GM18870 (cell line): ENCODE results near the gene PLSCR4.

ENCODE experiments used
- ATAC-seq: cut with Tn5 transposase; IDR thresholded peaks from one replicate; pipeline ENCODE4 v1.9.1; 2021; ENCODE audit warnings: moderate library complexity; ENCODE audit not compliant: unreplicated experiment

Gene PLSCR4

GRCh38 chr3:146162561-146162960 lies 88.3 kb downstream of the PLSCR4 start:
- ATAC-seq, result no peak

GRCh38 chr3:146161663-146162002 lies 89.3 kb downstream of the PLSCR4 start:
- ATAC-seq, result no peak

- ATAC-seq, result peak; percentile 36
Measured at GRCh38 chr3:146160964-146161662, 89.8 kb downstream of the PLSCR4 start, which contains the start of gene PLOD2. Gene PLOD2, minus strand, starts transcription at chr3:146161184. Its CDS starts 195 bp downstream, at chr3:146160989.

- ATAC-seq, result peak; percentile 26
Measured at GRCh38 chr3:146160321-146160963, 90.5 kb downstream of the PLSCR4 start.

- ATAC-seq, result no peak
Measured at GRCh38 chr3:146159616-146160320, 91.1 kb downstream of the PLSCR4 start.

- ATAC-seq, result no peak
Measured at GRCh38 chr3:146159037-146159436, 91.9 kb downstream of the PLSCR4 start.

GRCh38 chr3:146157325-146158060 lies 93.4 kb downstream of the PLSCR4 start:
- ATAC-seq, result no peak

- ATAC-seq, result no peak
Measured at GRCh38 chr3:146156666-146157314, 94.1 kb downstream of the PLSCR4 start.

- no peak for ATAC-seq
Measured at GRCh38 chr3:146156095-146156494, 94.8 kb downstream of the PLSCR4 start.

- no peak for ATAC-seq
Measured at GRCh38 chr3:146154995-146155394, 95.9 kb downstream of the PLSCR4 start.

GRCh38 chr3:146154316-146154715 lies 96.6 kb downstream of the PLSCR4 start:
- no peak for ATAC-seq

- ATAC-seq, result no peak
Measured at GRCh38 chr3:146153429-146153828, 97.5 kb downstream of the PLSCR4 start.

- no peak for ATAC-seq
Measured at GRCh38 chr3:146152834-146153233, 98.1 kb downstream of the PLSCR4 start.

GRCh38 chr3:146148468-146148931 lies 102.4 kb downstream of the PLSCR4 start:
- no peak for ATAC-seq

- ATAC-seq, result no peak
Measured at GRCh38 chr3:146145642-146146041, 105.3 kb downstream of the PLSCR4 start.

- no peak for ATAC-seq
Measured at GRCh38 chr3:146142757-146143156, 108.1 kb downstream of the PLSCR4 start.
